ENCODE measurements around the gene DUS1L.

The DUS1L gene

GRCh38 chr17:82100502-82101298 is 35.1 kb upstream of the DUS1L start:
- no peak for TF ChIP-seq EZH2 (optimal IDR thresholded peaks at IDR 0.05; ENCODE audit: low read depth, low read length)
- no peak for TF ChIP-seq CTCF (IDR thresholded peaks at IDR 0.05; ENCODE audit: low read length)
- TF ChIP-seq EZH2phosphoT487 (IDR thresholded peaks at IDR 0.05; ENCODE audit: low read length), result no peak
- no peak for DNase-seq
- H3K9me3 ChIP-seq (replicated peaks; ENCODE audit: insufficient read depth, low read length), result no peaks in the 10 kb centered on the region
- H3K36me3 ChIP-seq (replicated peaks; ENCODE audit: insufficient read depth, low read length), result peaks cover 4% of the 10 kb centered on the region
- no peak overlapping the region for H3K4me3 ChIP-seq (ENCODE audit: low read length)
- H2AFZ ChIP-seq (ENCODE audit: low read length), result no peak overlapping the region
- H3K27ac ChIP-seq (ENCODE audit: low read length), result no peak overlapping the region
- peaks cover 6% of the 10 kb centered on the region; the same call in 1 of the 2 replicates for H4K20me1 ChIP-seq (ENCODE audit: insufficient read depth, low read length)
- 0 out of 2 replicates have a peak, but pooled peaks cover 6% of the 10 kb centered on the region for H3F3A ChIP-seq (ENCODE audit: insufficient read depth, low read length)
- H3K27me3 ChIP-seq (replicated peaks; ENCODE audit: insufficient read depth, low read length), result no peaks in the 10 kb centered on the region
- H3K9me2 ChIP-seq (replicated peaks; ENCODE audit: insufficient read depth, low read length), result no peaks in the 10 kb centered on the region
- no peak overlapping the region for H3K9ac ChIP-seq (ENCODE audit: low read length)
- H3K79me2 ChIP-seq (ENCODE audit: low read length), result peaks cover 42% of the 10 kb centered on the region
- H3K4me1 ChIP-seq (ENCODE audit: low read length), result peaks cover 22% of the 10 kb centered on the region
- no peak overlapping the region for H3K4me2 ChIP-seq (ENCODE audit: low read depth, low read length)

- Histone ChIP-seq H4K20me1 (ENCODE audit: insufficient read depth, low read length) (peaks cover 6% of the 10 kb centered on the region; the same call in 1 of the 2 replicates), H3K9ac (ENCODE audit: low read length) (peak overlapping the region; percentile 96), H3K9me3 (replicated peaks; ENCODE audit: insufficient read depth, low read length) (no peaks in the 10 kb centered on the region), H2AFZ (ENCODE audit: low read length) (peak overlapping the region; percentile 56), H3K27me3 (replicated peaks; ENCODE audit: insufficient read depth, low read length) (no peaks in the 10 kb centered on the region), H3K4me1 (ENCODE audit: low read length) (peaks cover 17% of the 10 kb centered on the region), H3K79me2 (ENCODE audit: low read length) (peaks cover 41% of the 10 kb centered on the region), H3K4me3 (ENCODE audit: low read length) (peak overlapping the region; percentile 84), H3K36me3 (replicated peaks; ENCODE audit: insufficient read depth, low read length) (peaks cover 4% of the 10 kb centered on the region), H3K9me2 (replicated peaks; ENCODE audit: insufficient read depth, low read length) (no peaks in the 10 kb centered on the region), H3K4me2 (ENCODE audit: low read depth, low read length) (peak overlapping the region; percentile 100), H3K27ac (ENCODE audit: low read length) (peak overlapping the region; percentile 68), H3F3A (ENCODE audit: insufficient read depth, low read length) (0 out of 2 replicates have a peak, but pooled peaks cover 6% of the 10 kb centered on the region)
- TF ChIP-seq EZH2 (optimal IDR thresholded peaks at IDR 0.05; ENCODE audit: low read depth, low read length), result no peak
- no peak for TF ChIP-seq EZH2phosphoT487 (IDR thresholded peaks at IDR 0.05; ENCODE audit: low read length)
- TF ChIP-seq CTCF (IDR thresholded peaks at IDR 0.05; ENCODE audit: low read length), result no peak
- no peak for DNase-seq
These were observed 33.5 kb upstream of the DUS1L start for GRCh38 chr17:82098939-82099763.

- Histone ChIP-seq H4K20me1 (ENCODE audit: insufficient read depth, low read length) (peaks cover 6% of the 10 kb centered on the region; the same call in 1 of the 2 replicates), H3K9me2 (replicated peaks; ENCODE audit: insufficient read depth, low read length) (no peaks in the 10 kb centered on the region), H3K79me2 (ENCODE audit: low read length) (peaks cover 47% of the 10 kb centered on the region), H3K36me3 (replicated peaks; ENCODE audit: insufficient read depth, low read length) (peaks cover 6% of the 10 kb centered on the region), H3F3A (ENCODE audit: insufficient read depth, low read length) (0 out of 2 replicates have a peak, but pooled peaks cover 6% of the 10 kb centered on the region), H3K9me3 (replicated peaks; ENCODE audit: insufficient read depth, low read length) (no peaks in the 10 kb centered on the region), H3K4me3 (ENCODE audit: low read length) (peak within 1 kb of the TSS; percentile 91), H3K4me1 (ENCODE audit: low read length) (peaks cover 17% of the 10 kb centered on the region), H3K9ac (ENCODE audit: low read length) (peak within 1 kb of the TSS; percentile 96), H3K27me3 (replicated peaks; ENCODE audit: insufficient read depth, low read length) (no peaks in the 10 kb centered on the region), H3K27ac (ENCODE audit: low read length) (peak within 1 kb of the TSS; percentile 75), H2AFZ (ENCODE audit: low read length) (peak within 1 kb of the TSS; percentile 56), H3K4me2 (ENCODE audit: low read depth, low read length) (peak within 1 kb of the TSS; percentile 100)
- peak; percentile 96 for DNase-seq
- TF ChIP-seq EZH2 (optimal IDR thresholded peaks at IDR 0.05; ENCODE audit: low read depth, low read length), result no peak
- no peak for TF ChIP-seq EZH2phosphoT487 (IDR thresholded peaks at IDR 0.05; ENCODE audit: low read length)
- TF ChIP-seq CTCF (IDR thresholded peaks at IDR 0.05; ENCODE audit: low read length), result peak; percentile 39
These were observed 32.8 kb upstream of the DUS1L start, which contains the start of gene FASN for GRCh38 chr17:82098169-82098938. TSS of gene FASN (minus strand) at chr17:82098236. CDS start at chr17:82096445, 1,791 bp downstream.
